Mesendoderm (in vitro differentiated cells): Measurements from ENCODE around the gene CCDC83.
A peak's percentile ranks its signal among the peaks of the same experiment; 100 is the strongest.

Experiments used
- DNase-seq: peaks from one replicate; pipeline ENCODE4 v3.0.0; 2013
- H2AK5ac ChIP-seq: 2 replicates; pipeline ENCODE4 v1.6.1; 2013; ENCODE audit warnings: low read length, inconsistent platforms
- H2BK120ac ChIP-seq: 2 replicates; pipeline ENCODE4 v1.6.1; 2013; ENCODE audit warnings: low read depth, mild to moderate bottlenecking, low read length, moderate library complexity, mixed read lengths
- H2BK15ac ChIP-seq: replicated peaks from 2 replicates; pipeline ENCODE4 v1.6.1; 2013; ENCODE audit warnings: low read depth, mild to moderate bottlenecking, moderate library complexity
- H2BK5ac ChIP-seq: 2 replicates; pipeline ENCODE4 v1.6.1; 2013; ENCODE audit warnings: low read length, inconsistent platforms
- H3K18ac ChIP-seq: 2 replicates; pipeline ENCODE4 v1.6.1; 2013; ENCODE audit warnings: mild to moderate bottlenecking, low read length, mixed read lengths
- H3K23ac ChIP-seq: one replicate; pipeline ENCODE4 v1.6.1; 2013; ENCODE audit warnings: low read length
- H3K27ac ChIP-seq: 2 replicates; pipeline ENCODE4 v1.5.1; 2013; ENCODE audit warnings: low read depth, mild to moderate bottlenecking, inconsistent platforms, low read length, moderate library complexity
- H3K27me3 ChIP-seq: 2 replicates; pipeline ENCODE4 v1.6.1; 2013; ENCODE audit warnings: low read length, control low read depth, mild to moderate bottlenecking, inconsistent platforms; ENCODE audit not compliant: insufficient read depth, poor library complexity
- H3K36me3 ChIP-seq: 2 replicates; pipeline ENCODE4 v1.6.1; 2013; ENCODE audit warnings: low read length, inconsistent platforms; ENCODE audit not compliant: control insufficient read depth, insufficient read depth
- H3K4ac ChIP-seq: one replicate; pipeline ENCODE4 v1.6.1; 2013; ENCODE audit warnings: low read depth, mild to moderate bottlenecking, low read length, moderate library complexity
- H3K4me1 ChIP-seq: 2 replicates; pipeline ENCODE4 v1.6.1; 2013; ENCODE audit warnings: low read depth, low read length, inconsistent platforms; ENCODE audit not compliant: control insufficient read depth
- H3K4me2 ChIP-seq: 2 replicates; pipeline ENCODE4 v1.6.1; 2013; ENCODE audit warnings: low read length
- H3K4me3 ChIP-seq: 2 replicates; pipeline ENCODE4 v1.5.1; 2013; ENCODE audit warnings: mild to moderate bottlenecking, low read length
- H3K56ac ChIP-seq: one replicate; pipeline ENCODE4 v1.6.1; 2013; ENCODE audit warnings: low read length
- H3K79me1 ChIP-seq: 2 replicates; pipeline ENCODE4 v1.6.1; 2013; ENCODE audit warnings: low read length, inconsistent platforms
- H3K79me2 ChIP-seq: 2 replicates; pipeline ENCODE4 v1.6.1; 2013; ENCODE audit warnings: mild to moderate bottlenecking, low read length; ENCODE audit not compliant: control insufficient read depth, insufficient read depth
- H3K9ac ChIP-seq: 2 replicates; pipeline ENCODE4 v1.6.1; 2013; ENCODE audit warnings: low read length, inconsistent platforms
- H4K5ac ChIP-seq: one replicate; pipeline ENCODE4 v1.6.1; 2013; ENCODE audit warnings: low read length
- H4K8ac ChIP-seq: one replicate; pipeline ENCODE4 v1.6.1; 2013; ENCODE audit warnings: low read depth, mild to moderate bottlenecking, control low read depth, low read length, moderate library complexity
- WGBS: extraction: QIAGEN DNeasy Blood & Tissue Kit; methylation state at CpG from one replicate; pipeline ENCODE4 v1.1.7; 2013; ENCODE audit warnings: low lambda C conversion rate, missing lambda C conversion rate; ENCODE audit not compliant: insufficient coverage; ENCODE audit errors: extremely low coverage; 5-methylcytosine and 5-hydroxymethylcytosine counted together

Gene CCDC83

GRCh38 chr11:85875505-85875904, 20.3 kb downstream of the CCDC83 start:
- Histone ChIP-seq H3K4me2 (no peak overlapping the region), H3K79me2 (no peaks in the 10 kb centered on the region), H2BK120ac (no peak overlapping the region), H3K27me3 (no peaks in the 10 kb centered on the region), H3K4ac (no peak overlapping the region), H4K8ac (no peak overlapping the region), H3K36me3 (no peaks in the 10 kb centered on the region), H3K79me1 (no peaks in the 10 kb centered on the region), H3K4me1 (no peaks in the 10 kb centered on the region), H2AK5ac (no peak overlapping the region), H4K5ac (no peak overlapping the region), H2BK15ac (no peak overlapping the region), H3K18ac (no peak overlapping the region), H3K4me3 (no peak overlapping the region), H3K9ac (no peak overlapping the region), H3K27ac (no peak overlapping the region), H3K56ac (no peak overlapping the region), H3K23ac (no peak overlapping the region), H2BK5ac (no peak overlapping the region)
- DNase-seq = no peak
- WGBS = no CpG with 5 or more reads among the region's 1 CpG

GRCh38 chr11:85884581-85885021, 29.4 kb downstream of the CCDC83 start:
- H3K56ac ChIP-seq = no peak overlapping the region
- H3K4me1 ChIP-seq = peaks cover 2% of the 10 kb centered on the region
- no peak overlapping the region for H3K4me2 ChIP-seq
- no peak overlapping the region for H2BK15ac ChIP-seq
- H2AK5ac ChIP-seq = no peak overlapping the region
- no peak overlapping the region for H4K8ac ChIP-seq
- H3K79me2 ChIP-seq = no peaks in the 10 kb centered on the region
- no peak overlapping the region for H2BK5ac ChIP-seq
- no CpG with 5 or more reads among the region's 4 CpGs for whole genome bisulfite sequencing
- H3K79me1 ChIP-seq = no peaks in the 10 kb centered on the region
- H3K4ac ChIP-seq = no peak overlapping the region
- H2BK120ac ChIP-seq = no peak overlapping the region
- no peak overlapping the region for H3K4me3 ChIP-seq
- no peak overlapping the region for H3K23ac ChIP-seq
- H3K27ac ChIP-seq = no peak overlapping the region
- DNase-seq = no peak
- no peaks in the 10 kb centered on the region for H3K36me3 ChIP-seq
- H3K9ac ChIP-seq = no peak overlapping the region
- H4K5ac ChIP-seq = no peak overlapping the region
- no peaks in the 10 kb centered on the region for H3K27me3 ChIP-seq
- H3K18ac ChIP-seq = no peak overlapping the region

GRCh38 chr11:85886089-85887056, 31.2 kb downstream of the CCDC83 start:
- Histone ChIP-seq H3K9ac (no peak overlapping the region), H2AK5ac (no peak overlapping the region), H3K27ac (no peak overlapping the region), H4K8ac (no peak overlapping the region), H3K79me2 (no peaks in the 10 kb centered on the region), H3K18ac (no peak overlapping the region), H3K4me1 (peaks cover 5% of the 10 kb centered on the region), H3K23ac (no peak overlapping the region), H3K56ac (no peak overlapping the region), H2BK15ac (no peak overlapping the region), H2BK5ac (no peak overlapping the region), H3K4ac (no peak overlapping the region), H3K27me3 (no peaks in the 10 kb centered on the region), H3K4me3 (no peak overlapping the region), H4K5ac (no peak overlapping the region), H3K79me1 (no peaks in the 10 kb centered on the region), H3K4me2 (no peak overlapping the region), H3K36me3 (no peaks in the 10 kb centered on the region), H2BK120ac (no peak overlapping the region)
- no peak for DNase-seq
- no CpG with 5 or more reads among the region's 7 CpGs for WGBS

- no peak for DNase-seq
- no peaks in the 10 kb centered on the region for H3K79me2 ChIP-seq
- H3K79me1 ChIP-seq = no peaks in the 10 kb centered on the region
- H4K8ac ChIP-seq = no peak overlapping the region
- no peak overlapping the region for H3K9ac ChIP-seq
- H3K4me3 ChIP-seq = no peak overlapping the region
- H2AK5ac ChIP-seq = no peak overlapping the region
- H2BK5ac ChIP-seq = no peak overlapping the region
- no peak overlapping the region for H3K56ac ChIP-seq
- no CpG with 5 or more reads among the region's 5 CpGs for WGBS
- H3K4me2 ChIP-seq = no peak overlapping the region
- H2BK15ac ChIP-seq = no peak overlapping the region
- no peak overlapping the region for H3K23ac ChIP-seq
- peaks cover 5% of the 10 kb centered on the region for H3K4me1 ChIP-seq
- H4K5ac ChIP-seq = no peak overlapping the region
- H3K27ac ChIP-seq = no peak overlapping the region
- no peaks in the 10 kb centered on the region for H3K36me3 ChIP-seq
- H3K4ac ChIP-seq = no peak overlapping the region
- H3K18ac ChIP-seq = no peak overlapping the region
- no peak overlapping the region for H2BK120ac ChIP-seq
- no peaks in the 10 kb centered on the region for H3K27me3 ChIP-seq
Measured at GRCh38 chr11:85889108-85889507, 33.9 kb downstream of the CCDC83 start.

- H2BK120ac ChIP-seq = no peak overlapping the region
- no peak overlapping the region for H3K4ac ChIP-seq
- H2AK5ac ChIP-seq = no peak overlapping the region
- H4K5ac ChIP-seq = no peak overlapping the region
- no peaks in the 10 kb centered on the region for H3K79me1 ChIP-seq
- no peaks in the 10 kb centered on the region for H3K79me2 ChIP-seq
- peak overlapping the region; percentile 95 for H3K23ac ChIP-seq
- no peak overlapping the region for H2BK5ac ChIP-seq
- no peaks in the 10 kb centered on the region for H3K27me3 ChIP-seq
- H2BK15ac ChIP-seq = no peak overlapping the region
- H3K27ac ChIP-seq = no peak overlapping the region
- WGBS = no CpG with 5 or more reads among the region's 8 CpGs
- no peaks in the 10 kb centered on the region for H3K36me3 ChIP-seq
- H3K56ac ChIP-seq = no peak overlapping the region
- H4K8ac ChIP-seq = no peak overlapping the region
- peaks cover 5% of the 10 kb centered on the region for H3K4me1 ChIP-seq
- no peak overlapping the region for H3K4me3 ChIP-seq
- H3K18ac ChIP-seq = no peak overlapping the region
- DNase-seq = peak; percentile 90
- H3K9ac ChIP-seq = no peak overlapping the region
- H3K4me2 ChIP-seq = no peak overlapping the region
Measured at GRCh38 chr11:85889676-85890579, 34.7 kb downstream of the CCDC83 start.
